ENCODE measurements around the gene TECPR1. TPM values are rescaled to one million over a fixed set of nuclear protein-coding genes. Genes with fewer than 3 reads are reported as not detected.

Gene TECPR1
- polyA plus RNA-seq, 4 donors = 13.8 to 23.1 (median 15.5) TPM

DNA sequence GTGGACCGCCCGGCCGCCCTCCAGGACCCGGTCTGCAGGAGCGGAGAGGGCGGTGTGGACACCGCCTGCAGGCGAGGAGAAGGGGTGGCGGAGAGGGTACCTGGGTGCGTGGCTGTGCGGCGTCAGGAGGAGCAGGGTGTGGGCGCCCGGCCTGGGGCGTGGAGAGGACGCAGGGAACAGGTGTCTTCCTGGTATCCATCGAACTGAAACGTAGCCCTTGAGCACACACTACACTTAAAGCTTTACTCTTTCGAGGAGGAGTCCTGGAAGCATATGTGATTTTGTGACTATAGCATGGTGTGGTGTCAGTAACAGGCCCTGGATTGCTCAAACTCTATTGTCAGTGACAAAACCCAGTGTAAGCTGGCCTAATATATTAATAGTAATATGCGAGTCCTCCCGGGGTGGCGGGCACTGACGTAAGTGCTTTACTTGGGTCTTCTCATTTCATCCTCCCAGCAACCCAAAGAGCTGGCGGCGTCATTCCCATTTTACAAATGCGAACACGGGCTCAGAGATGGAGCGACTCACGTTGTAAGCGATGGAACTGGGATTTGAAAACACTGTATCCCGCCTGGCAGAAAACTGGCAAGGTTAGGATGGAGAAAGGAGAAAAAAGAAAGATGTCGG is 508 bp upstream of the TECPR1 start:
- no peak for DNase-seq (ENCODE audit: low read depth in 4 of 4, low spot score in 3 of 4)

DNA sequence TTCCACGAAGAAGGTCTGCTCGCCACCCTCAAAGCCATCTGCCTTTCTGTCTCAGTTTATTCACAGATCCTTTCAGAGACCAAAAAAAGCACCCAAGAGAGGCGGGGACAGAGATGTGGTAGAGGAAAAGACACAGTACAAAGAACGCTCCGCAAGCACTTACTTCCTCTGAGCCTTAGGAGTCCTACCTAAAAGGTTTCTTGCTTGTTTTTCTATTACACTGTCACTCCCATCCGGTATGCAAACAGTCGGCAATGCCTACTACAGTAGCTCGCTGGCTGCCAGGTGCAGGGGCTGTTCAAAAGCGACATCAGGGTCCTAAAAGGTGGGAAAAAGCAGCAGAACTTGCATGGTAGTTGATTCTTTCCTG is 816 bp downstream of the TECPR1 start:
- DNase-seq (ENCODE audit: low read depth in 4 of 4, low spot score in 3 of 4) = no peak

DNA sequence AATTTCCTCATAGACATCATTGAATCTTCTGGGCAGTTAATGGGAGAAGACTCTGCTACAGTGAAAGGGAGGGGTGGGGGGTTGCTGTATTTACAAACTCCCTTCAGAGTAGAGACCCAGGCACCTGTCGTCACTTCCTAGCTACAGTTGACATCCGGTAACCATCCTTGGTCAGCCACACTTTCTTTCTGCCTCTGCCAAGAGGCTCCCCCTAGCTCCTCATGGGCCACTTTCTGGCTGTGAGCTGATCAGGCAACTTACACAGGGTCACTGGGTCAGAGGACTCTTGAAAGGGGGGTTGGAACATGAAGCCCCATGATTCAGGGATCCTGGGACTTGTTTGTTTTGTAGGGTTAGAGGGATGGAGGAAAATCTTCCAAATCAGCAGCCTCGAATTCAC is 1.2 kb downstream of the TECPR1 start:
- DNase-seq (ENCODE audit: low read depth in 4 of 4, low spot score in 3 of 4) = no peak

DNA sequence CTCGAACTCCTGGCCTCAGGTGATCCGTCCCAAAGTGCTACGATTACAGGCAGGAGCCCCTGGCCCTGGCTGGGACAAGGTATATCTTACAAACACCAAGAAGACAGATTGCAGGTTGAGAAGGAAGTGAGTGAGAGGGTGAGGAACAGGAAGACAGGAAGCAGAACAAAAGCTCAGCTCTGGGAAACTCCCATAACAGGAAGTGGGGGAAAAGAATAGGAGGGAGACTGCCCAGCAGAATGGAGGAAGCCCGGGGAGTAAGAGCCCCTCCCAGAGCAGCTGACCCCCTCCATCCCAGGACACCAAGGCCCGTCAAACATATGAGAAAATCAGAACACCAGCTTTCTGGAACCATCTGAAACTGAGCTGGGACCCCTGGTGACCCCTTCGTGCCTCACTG is 2.9 kb downstream of the TECPR1 start:
- no peak for DNase-seq (ENCODE audit: low read depth in 4 of 4, low spot score in 3 of 4)

DNA sequence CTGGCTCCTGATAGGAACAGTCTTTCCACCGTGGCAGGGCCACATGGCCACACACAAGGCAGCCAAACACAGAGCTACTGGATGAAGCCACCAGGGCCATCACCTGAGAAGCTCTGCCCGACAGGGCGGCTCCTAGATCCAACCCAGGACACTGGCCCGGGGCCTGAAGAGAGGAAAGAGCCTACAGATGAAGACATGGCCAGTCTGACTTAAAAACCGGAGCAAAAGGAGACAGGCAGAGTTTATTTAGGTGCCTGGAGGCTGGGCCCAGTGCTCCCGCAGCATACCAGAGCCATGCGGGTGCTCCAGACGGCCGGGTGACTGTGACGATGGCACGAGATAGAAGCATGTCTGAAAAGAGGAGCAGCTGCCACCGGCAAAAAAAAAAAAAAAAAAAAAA is 3.9 kb downstream of the TECPR1 start:
- no peak for DNase-seq (ENCODE audit: low read depth in 4 of 4, low spot score in 3 of 4)

DNA sequence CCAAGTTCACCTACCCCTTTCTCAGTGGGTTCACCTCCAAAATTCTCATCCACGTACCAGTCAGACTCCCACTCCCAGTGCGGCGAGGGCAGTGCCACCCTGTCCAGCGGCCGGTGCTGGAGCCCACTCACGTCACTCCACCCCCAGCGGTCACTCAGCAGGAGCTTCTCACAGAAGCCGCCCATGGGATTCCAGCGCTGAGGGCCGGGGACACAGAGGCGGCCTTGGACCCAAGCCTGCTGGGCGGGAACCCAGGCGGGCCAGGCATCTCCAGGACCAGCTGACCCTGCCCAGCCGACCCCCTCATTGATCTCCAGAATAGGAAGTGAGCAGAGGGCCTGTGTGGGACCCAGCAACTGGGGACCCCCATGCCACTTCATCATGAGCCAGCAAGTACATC is 7.2 kb downstream of the TECPR1 start:
- DNase-seq (ENCODE audit: low read depth in 4 of 4, low spot score in 3 of 4) = no peak

DNA sequence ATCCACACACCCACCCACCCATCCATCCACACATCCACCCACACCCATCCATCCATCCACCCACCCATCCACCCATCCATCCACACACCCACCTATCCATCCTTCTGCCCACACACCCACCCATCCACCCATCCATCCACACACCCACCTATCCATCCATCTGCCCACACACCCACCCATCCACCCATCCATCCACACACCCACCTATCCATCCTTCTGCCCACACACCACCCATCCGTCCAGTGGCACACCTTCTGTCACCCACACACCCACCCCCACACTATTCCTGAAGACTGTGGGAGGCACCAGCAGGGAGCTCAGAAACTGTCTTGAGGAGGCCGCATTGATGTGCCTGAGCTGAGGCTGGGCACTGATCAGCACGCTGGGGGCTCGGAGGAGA is 9.1 kb downstream of the TECPR1 start:
- no peak for DNase-seq (ENCODE audit: low read depth in 4 of 4, low spot score in 3 of 4)

DNA sequence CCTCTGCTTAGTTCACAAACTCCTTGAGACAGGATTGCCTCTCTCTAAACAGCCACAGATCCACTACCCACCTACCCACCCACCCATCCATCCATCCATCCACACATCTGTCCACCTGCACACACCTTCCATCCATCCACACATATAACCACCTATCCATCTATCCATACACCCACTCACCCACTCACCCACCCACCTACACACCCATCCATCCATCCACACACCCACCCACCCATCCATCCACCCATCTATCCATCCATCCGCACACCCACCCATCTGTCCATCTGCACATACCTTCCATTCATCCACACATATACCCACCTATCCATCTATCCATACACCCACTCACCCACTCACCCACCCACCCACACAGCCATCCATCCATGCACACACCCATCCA is 9.7 kb downstream of the TECPR1 start:
- no peak for DNase-seq (ENCODE audit: low read depth in 4 of 4, low spot score in 3 of 4)

DNA sequence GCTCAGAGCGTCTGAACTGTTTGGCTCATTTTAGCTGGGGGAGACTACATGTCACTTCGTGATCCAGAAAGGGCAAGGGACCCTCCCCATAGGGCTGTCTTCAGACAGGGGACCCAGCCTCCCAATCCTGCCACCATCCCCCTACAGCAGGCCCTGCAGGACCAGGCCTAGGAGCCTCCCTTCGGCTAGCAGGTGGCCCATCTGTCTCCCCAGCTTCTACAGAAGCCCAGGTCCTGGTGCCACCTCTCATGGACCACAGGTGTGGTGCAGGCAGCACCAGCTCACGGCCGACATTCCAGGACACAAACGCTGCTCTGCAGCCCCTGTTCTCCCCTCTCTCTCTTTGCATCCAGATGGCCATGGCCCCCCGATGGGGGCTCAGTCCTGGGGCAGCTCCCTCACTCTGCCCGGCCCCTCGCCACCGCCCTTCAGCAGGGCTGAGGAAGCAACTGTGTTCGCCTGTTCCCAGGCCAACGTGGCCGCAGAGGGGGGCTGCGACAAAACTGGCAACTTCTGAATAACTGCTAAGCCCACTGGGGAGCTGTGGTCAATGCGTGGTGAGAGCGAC is 10.3 kb downstream of the TECPR1 start:
- no peak for DNase-seq (ENCODE audit: low read depth in 4 of 4, low spot score in 3 of 4)

DNA sequence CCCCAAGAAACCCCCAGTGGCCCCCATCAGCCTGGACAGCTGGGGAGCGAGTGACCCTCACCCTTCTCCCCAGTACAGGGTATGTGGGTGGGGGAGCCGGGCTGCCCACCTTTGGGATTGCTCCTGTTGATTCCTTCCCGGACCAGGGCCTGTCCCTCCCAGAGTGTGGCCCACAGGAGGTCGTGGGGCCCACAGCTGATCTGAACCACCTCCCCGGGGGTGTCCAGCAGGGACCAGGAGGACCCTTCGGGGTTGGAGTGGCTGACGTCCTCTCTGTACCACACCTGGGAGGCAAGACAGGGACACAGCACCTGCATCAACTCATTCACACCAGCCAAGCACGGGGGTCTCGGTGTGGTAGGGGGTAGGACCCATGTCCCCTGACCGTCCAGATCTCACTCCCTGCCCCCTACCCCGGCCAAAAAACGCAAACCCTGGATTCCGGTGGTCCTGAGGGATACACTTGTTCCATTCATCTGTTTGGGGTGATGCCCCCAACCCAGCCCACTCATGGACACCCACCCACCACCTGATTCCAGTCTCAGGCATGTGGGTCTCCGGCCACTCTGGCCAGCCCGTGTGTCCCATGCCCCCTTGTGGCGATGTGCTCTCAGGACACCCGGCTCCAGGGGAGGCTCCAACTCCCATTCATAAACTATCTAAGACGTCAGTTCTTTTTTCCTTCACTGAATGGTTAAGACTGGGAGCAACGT is 10.9 kb downstream of the TECPR1 start:
- no peak for DNase-seq (ENCODE audit: low read depth in 4 of 4, low spot score in 3 of 4)

DNA sequence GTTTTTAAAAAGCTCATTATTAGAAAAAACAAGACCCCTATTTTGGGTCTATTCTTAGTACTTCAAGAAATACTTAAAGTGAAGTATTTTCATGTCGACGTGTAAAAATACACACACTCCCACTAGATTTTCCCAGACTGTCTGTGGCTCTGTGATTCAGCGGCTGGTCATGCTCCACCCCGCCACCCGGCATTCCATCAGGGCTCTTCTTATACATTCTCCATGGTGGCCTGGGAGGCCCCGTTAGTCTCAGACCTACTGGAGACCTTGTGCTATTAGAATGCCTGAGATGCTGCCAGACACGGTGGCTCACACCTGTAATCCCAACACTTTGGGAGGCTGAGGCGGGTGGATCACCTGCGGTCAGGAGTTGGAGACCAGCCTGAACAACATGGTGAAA is 13.1 kb downstream of the TECPR1 start:
- no peak for DNase-seq (ENCODE audit: low read depth in 4 of 4, low spot score in 3 of 4)

DNA sequence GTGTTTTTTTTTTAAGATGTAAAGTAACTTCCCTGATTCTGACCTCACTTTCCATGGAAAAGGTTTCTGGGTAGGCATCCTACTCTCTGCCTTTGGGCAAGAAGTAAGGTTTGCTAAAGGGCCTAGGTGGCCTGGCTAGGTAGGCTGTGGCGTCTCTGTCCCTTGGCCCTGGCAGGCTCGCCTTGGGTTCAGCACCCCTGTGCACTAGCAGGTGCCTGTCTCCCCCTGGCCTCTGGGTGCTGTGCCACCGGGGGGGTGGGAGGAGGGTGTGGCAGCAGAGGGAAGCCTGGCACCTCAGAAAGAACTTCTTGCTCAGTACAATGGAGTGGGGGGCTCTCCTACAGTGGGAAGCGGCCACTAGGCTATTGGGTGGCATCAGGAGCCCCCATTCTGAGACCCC is 14.0 kb downstream of the TECPR1 start:
- no peak for DNase-seq (ENCODE audit: low read depth in 4 of 4, low spot score in 3 of 4)

DNA sequence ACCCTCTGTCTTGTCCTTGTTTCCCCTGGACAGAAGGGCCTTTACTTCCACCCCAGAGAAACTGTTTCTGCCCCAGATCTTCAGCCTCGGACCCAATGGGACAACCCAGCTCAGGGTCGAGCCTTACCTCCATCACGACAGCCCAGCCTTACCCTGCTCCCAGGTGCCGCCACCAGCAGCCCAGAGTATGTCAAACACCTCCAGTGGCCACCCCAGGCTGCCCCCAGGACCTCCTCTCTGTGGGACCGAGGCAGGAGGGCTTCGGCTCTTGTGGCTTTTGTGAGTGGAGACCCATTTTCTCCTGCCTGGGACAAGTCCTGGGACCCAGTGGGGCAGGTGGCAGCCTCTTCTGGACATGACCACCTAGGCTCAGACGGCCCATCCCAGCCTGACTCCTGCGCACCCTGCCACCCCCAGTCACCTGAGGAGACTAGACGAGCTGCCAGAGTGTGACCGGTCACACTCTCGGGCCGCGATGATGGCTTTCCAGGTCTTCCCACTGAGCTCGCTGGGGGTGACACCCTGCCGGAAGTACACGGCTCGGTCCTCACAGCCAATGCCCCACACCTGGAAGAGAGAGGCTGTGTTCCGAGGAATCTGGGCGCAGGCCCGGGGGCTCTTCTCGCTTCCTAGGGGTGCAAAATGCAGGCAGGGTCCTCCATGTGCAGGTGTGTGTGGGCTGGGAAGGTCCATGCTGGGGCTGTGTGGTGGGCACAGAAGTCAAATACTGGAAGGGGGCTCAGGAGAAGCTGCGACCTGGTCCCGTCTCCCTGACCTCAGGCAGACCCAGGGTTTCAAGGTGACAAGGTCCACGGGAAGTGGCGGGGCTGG is 15.5 kb downstream of the TECPR1 start:
- no peak for DNase-seq (ENCODE audit: low read depth in 4 of 4, low spot score in 3 of 4)

DNA sequence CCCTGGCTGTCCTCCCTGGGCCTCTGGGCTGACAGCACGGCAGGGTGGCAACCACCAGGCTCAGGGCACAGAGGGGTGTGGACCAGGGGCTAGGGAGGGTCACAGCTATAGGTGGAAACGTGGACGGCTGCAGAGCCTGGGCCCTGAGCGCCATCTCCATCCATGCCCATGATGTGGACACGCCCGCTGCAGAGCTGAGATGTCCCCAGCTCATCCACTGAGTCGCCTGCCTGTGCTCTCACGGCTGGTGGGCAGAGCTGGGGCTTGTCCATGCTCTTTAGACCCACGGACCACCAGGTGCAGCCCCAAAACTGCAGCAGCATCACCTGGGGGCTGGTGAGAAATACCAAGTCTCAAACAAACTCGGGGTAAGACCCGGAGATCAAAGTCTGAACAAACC is 16.1 kb downstream of the TECPR1 start:
- DNase-seq (ENCODE audit: low read depth in 4 of 4, low spot score in 3 of 4) = no peak

DNA sequence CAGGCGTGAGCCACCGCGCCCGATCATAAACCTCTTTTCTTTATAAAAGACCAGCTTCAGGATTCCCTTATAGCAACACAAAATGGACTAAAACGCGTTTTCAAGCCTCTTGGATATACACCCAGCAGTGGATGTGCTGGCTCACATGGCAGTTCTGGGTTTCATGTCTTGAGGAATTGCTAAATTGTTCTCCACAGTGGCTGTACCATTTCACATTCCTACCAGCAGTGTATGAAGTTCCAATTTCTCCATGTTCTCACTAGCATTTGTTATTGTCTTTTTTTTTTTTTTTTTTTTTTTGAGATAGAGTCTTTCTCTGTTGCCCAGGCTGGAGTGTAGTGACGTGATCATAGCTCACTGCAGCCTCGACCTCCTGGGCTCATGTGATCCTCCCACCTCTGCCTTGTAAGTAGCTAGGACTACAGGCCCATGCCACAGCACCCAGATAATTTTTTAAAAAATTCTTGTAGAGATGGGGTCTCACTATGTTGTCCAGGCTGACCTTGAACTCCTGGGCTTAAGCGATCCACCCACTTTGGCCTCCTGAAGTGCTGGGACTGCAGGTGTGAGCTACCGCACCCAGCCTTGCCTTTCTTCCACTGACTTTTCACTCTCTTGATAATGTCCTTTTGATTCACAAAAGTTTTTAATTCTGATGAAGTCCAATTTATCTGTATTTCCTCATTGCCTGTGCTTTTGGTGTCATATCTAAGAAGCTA is 17.4 kb downstream of the TECPR1 start:
- no peak for DNase-seq (ENCODE audit: low read depth in 4 of 4, low spot score in 3 of 4)

DNA sequence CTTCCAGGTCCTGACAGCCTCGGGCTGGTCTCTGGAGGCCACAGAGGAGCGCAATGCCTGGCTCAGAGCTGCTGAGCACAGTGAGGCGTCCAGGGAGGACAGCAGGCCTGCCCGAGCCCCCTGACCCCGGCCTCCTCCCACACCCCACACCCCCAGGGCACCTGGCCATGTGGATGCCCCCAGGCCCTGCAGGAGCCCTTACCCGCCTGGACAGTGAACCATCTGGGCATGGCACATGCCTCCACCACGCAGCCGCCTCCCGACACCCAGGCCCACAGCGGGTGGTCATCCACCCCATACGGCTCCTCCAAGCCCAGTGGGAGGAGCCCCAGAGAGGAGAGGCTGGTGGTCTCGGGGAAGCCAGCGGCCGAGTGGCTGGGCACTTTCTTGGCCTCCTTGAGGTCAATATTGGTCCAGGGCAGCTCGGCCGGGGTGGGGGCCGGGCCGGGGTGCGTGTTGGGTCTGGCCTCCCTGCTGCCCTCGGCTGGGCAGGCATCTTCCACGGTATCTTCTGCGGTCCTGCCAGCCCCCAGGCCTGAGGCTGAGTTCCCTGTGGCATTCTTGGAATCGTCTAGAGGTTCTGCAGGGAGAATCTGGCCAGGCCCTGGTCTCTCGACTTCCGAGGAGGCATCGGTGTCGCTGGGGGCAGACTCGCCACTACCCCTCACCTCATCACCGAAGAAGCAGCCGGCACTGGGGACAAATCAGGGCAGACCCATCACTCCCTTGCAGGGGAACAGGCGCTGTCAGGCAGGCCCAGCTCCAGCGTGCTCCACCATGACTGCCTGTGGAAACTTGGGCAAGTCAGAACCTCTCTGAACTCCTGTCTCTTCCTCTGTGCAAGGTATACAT is 18.6 kb downstream of the TECPR1 start:
- no peak for DNase-seq (ENCODE audit: low read depth in 4 of 4, low spot score in 3 of 4)

DNA sequence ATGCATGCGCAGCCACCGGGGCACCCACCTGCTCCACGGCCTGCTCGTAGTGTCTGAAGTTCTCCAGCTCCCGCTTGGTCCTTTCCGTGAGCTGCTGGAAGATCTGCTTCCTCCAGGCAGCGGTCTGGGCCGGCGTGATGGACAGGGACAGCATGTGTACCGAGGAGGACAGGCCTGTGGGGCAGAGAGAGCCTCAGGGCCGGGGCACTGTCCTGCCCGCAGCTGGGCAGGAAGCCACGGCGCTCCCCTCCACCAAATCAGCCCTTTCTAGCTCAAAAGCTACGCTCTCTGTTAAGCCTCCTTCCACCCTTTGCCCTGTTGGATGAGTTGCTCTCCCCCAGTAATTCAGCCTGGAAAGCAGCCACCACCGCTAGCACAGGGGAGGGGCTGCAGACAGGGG is 19.2 kb downstream of the TECPR1 start:
- no peak for DNase-seq (ENCODE audit: low read depth in 4 of 4, low spot score in 3 of 4)

DNA sequence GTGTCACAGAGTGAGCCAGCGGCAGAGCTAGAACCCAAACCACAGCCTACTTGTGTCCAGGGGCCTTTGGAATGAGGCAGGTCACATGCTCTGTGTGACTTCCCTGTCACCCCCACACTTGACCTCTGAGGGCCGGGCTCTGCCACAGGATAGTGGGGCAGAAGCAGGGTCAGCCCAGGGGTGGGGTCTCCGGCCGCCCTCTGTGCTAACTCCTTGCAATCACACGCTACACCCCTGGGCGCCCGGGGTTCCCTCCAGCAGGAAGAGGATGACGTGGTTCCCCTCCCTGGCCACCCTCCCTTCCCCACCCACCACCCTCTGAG is 19.8 kb downstream of the TECPR1 start:
- DNase-seq (ENCODE audit: low read depth in 4 of 4, low spot score in 3 of 4) = no peak

DNA sequence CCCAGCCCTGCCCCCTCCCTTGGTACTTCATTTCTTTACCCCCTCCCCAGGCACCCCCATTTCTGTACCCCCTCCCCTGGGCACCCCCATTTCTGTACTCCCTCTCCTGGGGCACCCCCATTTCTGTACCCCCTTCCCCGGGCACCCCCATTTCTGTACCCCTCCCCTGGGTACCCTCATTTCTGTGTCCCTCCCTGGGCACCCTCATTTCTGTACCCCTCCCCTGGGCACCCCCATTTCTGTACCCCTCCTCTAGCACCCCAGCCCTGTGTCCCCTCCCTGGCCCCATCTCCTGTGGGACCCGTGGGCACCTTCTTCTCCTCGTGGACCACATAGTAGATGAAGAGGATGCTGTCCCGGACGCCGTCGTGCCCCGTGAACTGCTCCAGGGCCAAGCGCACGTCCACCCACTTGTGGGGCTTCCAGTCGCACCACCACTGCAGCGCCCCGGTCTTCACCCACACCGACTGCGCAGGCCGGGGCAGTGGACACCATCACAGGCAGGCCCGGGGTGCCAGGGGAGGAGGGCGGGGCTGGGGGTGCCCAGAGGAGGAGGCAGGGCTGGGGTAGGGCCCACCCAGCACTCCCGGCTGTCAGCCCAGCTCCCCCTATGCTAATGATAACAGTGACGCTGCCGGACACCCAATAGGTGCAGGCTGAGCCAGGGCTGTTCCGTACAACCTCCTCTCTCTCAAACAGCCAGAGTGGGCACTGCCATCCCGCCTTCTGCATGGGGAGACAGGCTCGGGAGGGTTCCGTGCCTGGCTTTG is 20.4 kb downstream of the TECPR1 start:
- DNase-seq (ENCODE audit: low read depth in 4 of 4, low spot score in 3 of 4) = no peak
